Measurements from ENCODE around the gene SPIC.

The SPIC gene

DNA sequence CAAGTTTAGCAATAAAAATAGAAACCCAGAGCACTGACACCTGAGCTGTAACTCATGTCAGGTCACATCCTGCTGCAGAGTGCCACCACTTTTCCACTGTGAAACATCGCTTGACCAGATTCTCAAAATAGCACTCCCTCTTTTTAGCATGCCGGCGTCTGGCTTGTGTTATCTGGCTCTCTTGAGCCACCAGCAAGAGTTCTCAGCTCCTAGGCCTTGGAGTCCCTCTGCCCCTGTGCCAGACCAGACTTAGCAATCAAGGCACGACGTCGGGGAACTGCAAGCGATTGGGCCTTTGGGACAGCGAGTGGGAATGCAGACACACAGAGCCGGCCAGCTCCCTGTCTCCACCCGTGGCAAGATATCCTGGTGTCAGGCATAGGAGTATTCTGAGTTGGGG, 52.5 kb downstream of the SPIC start:
- no peak for DNase-seq (ENCODE audit: low read depth in 1 of 2, low spot score in 1 of 2)

GRCh38 chr12:101536069-101536674, 61.0 kb downstream of the SPIC start:
- DNase-seq (ENCODE audit: low read depth in 1 of 2, low spot score in 1 of 2) = no peak
